ENCODE measurements around the gene KIAA1958.

- TF ChIP-seq RAD21 (conservative IDR thresholded peaks at IDR 0.05 in 1 of 2, IDR thresholded peaks at IDR 0.05 in 1 of 2) (no peak), CTCF (IDR thresholded peaks at IDR 0.05) (no peak), MAX (IDR thresholded peaks at IDR 0.05) (no peak)
These were observed 23.8 kb upstream of the KIAA1958 start for GRCh38 chr9:112462855-112463254.
